Fibroblast of peridontal ligament (primary cell): ENCODE data around the gene MC4R.
A peak's percentile ranks its signal among the peaks of the same experiment; 100 is the strongest.
"Not testable (repeated sequence)": the region's sequence is repeated elsewhere in the genome, so short reads cannot be mapped to it uniquely, and the experiment has no call there.

ENCODE experiments used
- DNase-seq: peaks from one replicate; pipeline ENCODE4 v3.0.0-alpha.2; 2010; ENCODE audit errors: extremely low read depth

Gene MC4R

DNA sequence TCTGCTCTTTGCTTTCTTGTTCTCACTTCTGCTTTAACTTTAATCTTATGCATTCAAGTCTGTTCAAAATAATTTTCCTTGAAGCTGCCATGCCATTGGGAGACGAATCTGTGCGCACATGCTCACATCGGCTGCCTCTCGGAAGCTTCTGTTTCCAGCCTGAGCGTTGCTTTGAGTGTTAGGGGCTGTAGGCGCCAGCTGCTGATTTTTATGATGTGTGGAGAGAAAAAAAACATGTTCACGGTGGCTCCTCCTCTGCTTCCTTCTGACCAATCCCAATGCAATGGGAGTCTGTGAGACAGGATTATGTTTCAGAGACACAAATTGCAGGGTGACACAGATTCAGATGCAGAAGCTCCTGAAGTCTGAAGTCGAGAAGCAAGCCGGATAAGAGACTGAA lies at the start of gene MC4R:
Gene MC4R (minus strand): TSS at position 180 of the 400 bp plus-strand sequence. CDS start 426 bp downstream, outside the sequence.
- peak; percentile 87 for DNase-seq

DNA sequence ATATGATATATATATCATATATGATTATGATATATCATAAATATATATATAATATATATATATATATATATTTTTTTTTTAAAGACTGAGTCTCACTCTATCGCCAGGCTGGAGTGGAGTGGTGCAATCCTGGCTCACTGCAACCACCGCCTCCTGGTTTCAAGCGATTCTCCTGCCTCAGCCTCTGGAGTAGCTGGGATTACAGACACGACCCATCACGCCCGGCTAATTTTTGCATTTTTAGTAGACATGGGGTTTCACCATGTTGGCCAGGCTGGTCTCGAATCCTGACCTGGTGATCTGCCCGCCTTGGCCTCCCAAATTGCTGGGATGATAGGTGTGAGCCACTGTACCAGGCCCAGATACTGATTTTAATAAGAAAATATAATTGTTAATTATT lies 49.7 kb upstream of the MC4R start:
- DNase-seq: not testable (repeated sequence)

DNA sequence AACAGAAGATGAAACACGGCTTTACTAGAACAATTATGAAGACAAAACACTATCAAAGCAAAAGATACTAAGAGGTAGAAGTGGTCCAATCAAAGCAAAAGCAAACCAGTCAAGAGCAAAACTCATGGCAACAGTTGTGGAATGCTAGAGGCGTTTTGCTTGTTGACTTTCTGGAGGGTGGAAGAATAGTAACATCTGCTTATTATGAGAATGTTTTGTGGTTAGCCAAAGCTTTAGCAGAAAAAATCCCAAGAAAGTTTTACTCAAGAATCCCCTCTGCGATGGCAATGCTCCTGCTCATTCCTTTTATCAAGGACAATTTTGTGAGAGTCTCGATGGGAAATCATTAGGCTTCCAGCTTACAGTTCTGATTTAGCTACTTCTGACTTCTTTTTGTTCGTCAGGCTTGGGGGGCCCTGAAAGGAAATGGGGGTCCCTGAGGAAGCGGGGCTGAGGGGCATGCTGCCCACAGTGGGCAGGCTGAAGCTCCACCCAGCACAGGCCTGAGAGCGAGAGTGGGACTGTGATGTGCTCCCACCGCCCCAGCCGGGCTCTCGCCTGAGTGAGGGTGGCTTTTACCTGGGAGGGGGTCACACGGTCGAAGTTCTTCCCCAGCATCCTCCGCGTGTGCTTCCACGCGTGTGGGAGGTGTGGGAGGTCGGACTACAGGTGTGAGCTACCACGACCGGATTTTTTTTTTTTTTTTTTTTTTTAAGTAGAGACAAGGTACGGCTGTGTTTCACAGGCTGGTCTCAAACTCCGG lies 49.0 kb upstream of the MC4R start:
- peak; percentile 74 for DNase-seq

DNA sequence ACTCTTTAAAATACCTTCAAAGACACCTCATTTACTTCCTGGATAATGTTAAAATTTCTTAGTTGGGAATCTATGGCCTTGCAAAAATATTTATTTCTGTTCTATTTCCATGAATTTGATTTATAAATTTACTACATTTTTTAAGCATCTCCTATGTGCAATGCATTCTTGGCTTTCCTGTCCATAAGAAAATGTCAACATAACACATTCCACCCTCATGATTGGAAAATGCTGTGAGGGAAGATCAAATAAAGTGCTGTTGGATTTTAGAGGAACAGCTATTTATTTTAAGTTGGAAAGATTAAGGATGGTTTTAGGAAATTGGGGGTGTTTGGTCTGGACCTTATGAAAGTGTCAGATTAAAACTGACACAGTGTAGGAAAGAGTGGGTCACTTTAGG lies 45.4 kb upstream of the MC4R start:
- peak; percentile 39 for DNase-seq

DNA sequence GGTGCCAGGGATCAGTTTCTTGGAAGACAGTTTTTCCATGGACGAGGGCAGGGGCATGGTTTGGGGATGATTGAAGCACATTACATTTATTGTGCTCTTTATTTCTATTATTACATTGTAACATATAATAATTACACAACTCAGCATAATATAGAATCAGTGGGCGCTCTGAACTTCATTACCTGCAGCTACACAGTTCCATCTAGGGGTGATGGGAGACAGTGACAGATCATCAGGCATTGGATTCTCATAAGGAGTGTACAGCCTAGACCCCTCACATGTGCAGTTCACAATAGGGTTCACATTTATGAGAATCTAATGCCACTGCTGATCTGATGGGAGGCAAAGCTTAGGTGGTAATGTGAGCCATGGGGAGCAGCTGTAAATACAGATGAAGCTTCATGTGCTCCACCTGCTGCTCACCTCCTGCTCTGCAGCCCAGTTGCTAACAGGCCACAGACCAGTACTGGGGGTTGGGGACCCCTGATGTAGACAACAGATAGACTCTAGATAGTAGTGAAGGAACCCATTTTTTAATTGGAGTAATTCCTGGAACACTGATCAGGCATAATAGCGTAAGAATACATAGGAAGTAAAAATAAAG lies 41.5 kb upstream of the MC4R start:
- DNase-seq: peak; percentile 6

DNA sequence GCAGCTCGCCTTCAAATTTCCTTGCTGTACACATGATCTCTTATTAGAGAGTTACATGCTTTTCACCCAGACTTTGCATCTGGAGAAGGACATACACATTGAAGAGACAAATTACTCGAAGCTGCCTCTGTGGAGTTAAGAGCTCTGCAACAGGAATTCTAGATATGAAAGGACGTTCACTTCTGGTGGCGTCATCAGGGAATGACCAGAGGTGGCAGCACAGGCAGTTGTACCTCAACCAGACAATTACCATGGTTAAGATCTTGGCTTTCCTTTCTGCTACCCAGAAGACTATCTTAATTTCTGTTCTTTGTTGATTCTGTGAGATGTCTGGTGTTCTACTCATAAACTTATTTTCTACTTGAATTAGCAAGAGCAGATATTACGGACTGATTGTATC lies 39.1 kb upstream of the MC4R start:
- DNase-seq: no peak

DNA sequence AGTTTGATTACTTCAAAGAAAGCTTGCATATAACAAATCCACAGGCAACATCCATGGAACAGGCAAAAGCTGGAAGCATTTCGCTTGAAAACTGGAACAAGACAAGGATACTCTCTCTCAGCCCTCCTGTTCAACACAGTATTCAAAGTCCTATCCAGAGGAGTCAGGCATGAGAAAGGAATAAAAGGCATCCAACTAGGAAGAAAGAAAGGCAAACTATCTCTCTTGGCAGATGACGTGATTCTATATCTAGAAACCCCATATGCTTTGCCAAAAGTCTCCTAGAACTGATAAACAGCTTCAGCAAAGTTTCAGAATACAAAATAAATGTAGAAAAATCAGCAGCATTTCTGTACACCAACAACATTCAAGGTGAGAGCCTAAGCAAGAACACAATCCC lies 34.1 kb upstream of the MC4R start:
- DNase-seq: no peak

DNA sequence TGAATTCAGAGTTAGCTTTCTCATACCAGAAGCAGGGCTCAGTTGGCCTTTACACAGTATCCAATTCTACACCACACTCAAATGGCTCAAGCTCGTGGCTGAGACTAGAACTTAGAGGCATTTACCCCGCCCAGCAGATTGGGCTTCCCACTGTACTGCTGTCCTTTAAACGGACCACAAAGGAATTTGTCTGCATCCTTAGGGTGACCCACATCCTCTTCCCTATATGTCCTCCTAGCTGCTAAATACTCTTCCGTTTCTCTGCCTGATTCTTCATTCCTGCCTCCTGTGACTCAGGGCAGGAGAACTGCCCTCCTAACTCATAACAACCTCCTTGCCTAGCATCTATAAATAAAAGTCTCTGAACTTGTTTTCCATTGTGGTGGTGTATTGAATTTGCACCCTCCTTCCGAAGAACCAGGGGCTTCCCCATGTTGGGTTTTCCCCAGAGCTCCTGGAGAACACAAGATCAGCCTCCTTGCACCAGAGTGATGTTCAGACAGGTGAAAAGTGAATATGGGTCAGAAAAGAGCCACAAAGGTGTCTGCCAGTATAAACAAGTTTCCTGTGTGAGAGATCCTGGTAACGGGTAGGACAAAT lies 32.0 kb upstream of the MC4R start:
- DNase-seq: no peak

DNA sequence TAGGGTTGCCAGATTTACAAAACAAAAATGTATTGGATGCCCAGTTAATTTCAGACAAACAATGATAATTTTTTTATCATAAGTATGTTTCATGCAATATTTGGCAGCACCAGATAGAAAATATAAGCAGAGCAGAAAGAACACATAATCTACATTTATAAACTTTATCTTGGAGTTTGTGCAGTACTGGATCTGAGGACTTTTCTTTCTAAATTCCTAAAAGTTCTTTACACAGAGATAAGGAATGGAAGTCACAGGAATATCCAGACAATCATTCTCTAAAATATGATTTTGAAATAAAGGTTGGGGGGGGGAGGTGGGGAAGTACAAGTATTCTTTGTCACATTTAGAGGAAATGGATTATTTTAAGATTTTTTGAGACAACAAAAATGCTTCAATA lies 28.8 kb upstream of the MC4R start:
- no peak for DNase-seq

DNA sequence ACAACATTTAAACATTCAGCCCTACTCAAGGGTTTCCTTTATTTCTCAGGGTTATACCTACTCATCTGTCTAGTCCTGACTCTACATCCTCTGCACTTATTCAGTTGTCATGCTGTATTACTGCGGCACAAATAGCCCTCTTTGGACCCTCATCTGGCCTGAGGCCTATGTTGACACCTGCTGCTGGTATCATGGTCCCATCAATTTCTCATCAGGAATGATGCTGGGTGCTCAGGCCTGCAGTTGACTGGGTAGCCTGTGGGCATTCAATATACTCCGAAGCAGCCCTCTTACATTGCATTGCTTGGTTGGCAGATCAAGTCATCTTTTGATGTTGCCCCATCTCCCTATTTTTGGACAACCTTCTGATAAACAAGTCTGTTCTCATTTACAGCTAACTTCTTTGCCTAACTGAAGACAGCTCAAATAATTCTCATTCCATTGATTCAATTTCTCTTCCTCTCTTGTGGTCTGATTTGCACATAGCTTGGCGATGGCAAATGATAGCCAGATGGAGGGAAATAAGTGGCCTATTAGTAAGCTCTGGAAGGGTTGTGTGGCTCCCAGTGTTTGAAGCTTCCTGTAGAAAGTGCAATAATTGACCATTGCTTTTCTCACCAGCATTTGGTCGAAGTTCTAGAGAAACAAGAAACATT lies 19.1 kb upstream of the MC4R start:
- DNase-seq: peak; percentile 80

DNA sequence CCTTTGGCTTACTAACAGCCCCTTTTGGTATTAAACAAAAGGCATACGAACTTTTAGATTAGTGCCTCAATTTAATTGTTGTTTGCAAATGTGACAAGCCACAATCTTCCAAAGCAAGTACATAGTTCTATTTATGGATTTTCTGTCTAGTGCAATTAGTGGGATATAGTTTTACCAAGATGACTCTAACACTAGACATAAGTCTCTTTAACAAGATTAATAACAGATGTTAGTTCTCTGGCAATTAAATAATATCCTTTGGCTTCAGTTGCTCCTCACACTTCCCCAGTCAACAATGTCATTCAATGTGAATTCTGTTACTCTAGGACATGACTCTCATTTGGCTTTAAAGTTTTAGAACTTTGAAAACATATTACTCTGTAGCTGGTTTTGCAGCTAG lies 16.7 kb upstream of the MC4R start:
- no peak for DNase-seq

DNA sequence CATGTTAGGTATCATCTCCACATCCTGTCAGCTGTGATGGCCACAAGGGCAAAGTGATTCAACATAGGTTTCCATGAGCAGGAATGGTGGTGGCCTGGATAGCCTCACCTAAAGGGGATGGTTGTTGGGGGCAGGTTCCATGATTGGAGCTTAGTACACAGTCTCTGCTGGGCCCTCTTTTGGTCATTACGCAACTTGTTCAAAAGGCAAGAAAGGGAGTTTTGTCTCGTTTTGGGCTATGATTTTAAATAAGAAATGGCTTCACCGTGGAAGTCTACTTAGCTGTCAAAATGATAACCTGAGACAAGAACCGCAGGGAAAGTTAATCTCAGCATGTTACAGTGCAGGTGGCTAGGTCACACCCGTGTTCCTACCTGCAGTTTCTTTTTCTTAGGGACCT lies 13.1 kb upstream of the MC4R start:
- no peak for DNase-seq

DNA sequence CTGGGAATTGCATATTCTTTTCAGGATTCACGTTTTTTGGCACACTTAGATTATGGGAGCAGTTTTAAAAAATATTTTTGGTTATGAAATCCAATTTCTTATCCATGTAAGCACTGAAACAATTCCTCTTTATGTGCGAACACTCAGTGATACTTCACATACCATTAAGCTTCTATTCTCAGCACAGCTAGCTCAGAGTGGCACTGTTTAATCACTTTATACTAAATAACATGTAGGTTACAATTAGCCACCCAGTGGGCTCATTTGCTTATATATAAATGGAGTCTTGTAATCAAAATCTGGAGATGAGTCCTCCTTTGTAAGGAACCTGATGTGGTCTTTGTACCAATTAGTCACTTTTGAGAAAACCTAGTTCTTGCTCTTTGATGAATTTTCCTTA lies 11.3 kb upstream of the MC4R start:
- DNase-seq: no peak

DNA sequence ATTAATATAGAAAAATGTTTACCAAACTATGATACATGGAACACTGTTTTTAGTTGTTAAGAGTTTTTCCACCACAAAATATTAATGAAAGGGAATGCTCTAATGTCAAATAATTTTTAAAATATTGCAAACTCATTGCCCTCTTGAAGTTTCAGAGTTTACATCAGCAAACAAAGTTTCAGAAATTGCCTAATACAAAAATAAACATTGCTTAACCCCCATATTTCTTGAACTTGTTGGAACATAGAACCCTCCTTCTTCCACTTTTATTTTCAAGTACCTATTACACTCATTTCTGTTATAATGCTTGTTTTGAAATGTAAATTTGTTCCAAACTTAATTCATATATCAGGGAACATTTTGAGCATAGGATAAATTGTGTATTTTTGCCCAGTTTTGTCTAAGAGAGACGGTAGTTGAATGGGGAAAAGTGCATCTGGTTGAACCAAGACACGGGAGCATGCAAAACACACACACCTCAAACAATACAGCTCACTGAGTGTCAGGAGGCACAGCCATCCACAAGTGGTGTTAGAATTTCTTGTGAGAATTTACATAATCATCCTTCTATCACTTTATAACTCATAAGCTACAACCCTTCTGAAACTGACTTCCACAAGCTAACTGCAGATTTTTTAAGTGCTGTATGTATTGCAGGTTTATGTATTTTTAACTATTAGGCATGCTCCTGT lies 5.3 kb upstream of the MC4R start:
- DNase-seq: peak; percentile 16

DNA sequence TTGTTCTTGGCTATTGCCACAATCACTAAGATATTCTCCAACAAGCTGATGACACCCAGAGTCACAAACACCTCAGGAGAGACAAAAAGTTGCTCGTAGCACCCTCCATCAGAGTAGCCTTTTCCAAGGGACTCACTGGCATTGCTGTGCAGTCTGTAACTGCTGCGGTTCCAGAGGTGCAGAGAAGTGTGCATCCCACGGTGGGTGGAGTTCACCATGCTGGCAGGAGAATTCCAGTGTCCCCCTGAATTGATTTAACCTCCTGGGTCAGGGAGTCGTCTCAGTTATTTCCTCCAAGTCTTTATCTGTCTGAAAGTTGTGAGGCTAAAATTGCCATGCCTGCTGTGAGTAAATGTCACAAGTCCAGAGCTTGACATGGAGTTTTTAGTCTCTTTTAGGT lies 443 bp downstream of the MC4R start:
- no peak for DNase-seq

DNA sequence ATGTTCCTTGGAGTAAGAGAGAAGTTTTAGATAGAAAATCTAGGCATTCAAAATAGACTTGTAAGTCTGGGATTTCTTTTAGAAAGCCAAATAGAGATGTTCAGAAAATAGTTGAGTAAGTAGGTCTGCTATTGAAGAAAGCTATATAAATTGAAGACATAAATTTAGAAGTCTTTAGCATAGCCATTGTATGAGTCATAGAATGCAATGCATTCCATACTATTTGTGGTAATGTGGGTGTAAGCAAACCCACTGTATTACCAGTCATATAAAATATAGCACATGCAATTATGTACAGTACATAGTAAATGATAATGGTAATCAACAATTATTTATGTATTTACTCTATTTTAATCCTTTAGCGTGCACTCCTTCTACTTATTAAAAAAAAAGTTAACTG lies 14.1 kb downstream of the MC4R start:
- peak; percentile 45 for DNase-seq

DNA sequence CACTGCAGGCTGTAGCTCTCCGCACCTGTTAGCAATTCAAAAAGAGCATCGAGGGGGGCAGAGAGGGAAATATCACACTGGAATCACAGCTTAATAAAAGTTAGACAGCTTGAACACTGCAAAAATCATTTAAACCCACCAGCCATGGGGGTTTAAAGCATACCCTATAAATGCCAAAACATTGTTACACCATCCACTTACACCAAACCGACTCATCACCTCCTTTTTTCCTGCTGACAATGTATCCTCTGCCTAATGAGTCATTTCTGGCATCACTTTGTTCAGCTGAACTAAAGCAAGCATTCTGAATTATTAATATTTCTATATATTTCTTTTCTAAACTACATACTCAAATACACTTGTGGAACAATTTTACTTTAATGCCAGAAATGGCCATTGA lies 21.6 kb downstream of the MC4R start:
- DNase-seq: no peak

DNA sequence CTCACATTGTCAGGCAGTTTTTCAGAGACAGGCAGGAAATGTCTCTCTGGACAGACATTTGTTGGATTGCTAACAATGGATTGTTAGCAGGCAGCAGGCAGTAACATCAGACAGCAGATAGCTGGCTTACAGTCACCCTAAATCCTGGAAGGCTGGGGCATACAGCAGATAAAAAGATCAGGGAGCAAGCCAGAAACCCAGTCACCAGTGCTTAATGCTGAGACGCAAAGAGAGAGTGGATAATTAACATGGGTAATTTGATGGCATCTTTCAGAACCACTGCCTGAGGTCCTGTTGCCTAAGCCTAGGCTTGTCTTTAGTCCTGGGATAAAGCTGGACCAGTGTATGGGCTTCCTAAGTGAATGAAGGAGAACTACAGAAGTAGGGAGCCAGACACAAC lies 22.4 kb downstream of the MC4R start:
- DNase-seq: no peak

DNA sequence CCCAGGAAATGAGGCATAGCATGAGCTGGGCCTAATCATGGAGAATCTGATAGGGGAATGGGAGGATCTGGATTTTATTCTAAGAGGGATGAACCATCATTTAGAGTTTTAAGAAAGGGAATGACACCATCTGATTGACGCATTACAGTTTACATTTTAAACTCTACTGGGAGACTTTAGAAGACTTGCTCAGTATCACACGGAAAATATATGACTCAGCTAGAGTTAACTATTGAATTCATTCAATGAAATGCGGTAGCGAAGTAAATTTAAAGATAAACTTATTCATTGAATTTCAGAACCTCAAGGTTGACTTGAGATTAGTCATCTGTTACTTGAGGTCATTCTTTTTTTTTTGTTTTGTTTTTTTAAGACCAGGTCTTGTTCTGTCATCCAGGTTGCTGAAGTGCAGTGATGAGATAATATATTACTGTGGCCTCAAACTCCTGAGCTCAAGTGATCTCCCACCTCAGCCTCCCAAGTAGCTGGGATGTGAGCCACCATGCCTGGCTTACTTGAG lies 25.0 kb downstream of the MC4R start:
- no peak for DNase-seq

DNA sequence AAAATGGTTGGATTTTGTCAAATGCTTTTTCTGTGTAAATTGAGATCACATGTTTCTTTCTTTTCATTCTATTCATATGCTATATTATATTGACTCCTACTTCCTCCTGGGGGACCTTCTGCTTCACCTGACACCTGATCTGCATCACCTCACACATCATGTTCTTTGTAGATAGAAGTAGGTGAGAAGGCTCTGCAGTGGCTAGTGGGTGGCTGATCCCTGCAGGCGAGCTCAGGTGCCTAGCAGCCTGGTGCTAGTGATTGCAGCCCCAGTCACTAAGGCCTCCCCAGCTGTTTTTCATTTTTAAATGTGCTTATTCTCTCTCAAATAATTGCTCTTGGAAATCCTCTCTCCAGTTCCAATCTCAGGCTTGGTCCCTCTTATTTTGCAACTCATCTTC lies 33.6 kb downstream of the MC4R start:
- DNase-seq: no peak

DNA sequence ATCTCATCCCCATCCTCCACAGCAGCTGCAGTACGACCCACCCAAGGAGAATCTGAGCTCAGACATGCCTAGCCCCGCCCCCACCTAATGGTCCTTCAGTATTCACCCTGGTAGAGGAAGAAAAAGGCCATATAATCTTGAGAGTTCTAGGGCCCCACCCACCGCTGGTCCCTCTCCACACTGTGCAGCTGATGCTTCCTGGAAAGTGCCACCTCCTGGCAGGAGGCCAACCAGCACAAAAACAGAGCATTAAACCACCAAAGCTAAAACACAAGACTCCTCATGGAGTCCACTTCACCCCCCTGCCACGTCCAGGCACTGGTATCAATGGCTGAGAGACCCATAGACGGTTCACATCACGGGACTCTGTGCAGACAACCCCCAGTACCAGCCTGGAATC lies 40.7 kb downstream of the MC4R start:
- DNase-seq: no peak

DNA sequence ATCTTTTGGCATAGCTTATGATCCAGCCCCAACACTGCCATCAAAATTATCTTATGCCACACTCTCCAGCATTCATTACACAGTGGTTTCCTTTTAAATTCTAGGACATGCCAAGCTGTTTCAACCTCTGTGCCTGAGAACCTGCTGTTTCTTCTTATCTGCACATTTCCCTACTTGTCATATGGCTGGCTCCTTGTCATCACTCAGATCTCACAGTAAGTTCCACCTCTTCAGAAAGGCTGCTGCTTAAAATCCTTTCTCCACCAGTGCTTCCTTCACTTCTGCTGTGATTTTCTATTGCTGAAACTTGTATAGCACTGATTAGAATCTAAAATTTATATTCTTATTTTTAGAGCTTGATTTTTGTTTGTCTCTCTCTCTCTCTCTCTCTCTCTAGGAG lies 43.4 kb downstream of the MC4R start:
- no peak for DNase-seq
